ENCODE measurements around the gene NRP1. TPM values are rescaled to one million over a fixed set of nuclear protein-coding genes. Genes with fewer than 3 reads are reported as not detected.

The NRP1 gene
- total RNA-seq, 1 donor from 2014 or later = 486 TPM

GRCh38 chr10:33233221-33233620, 101.2 kb downstream of the NRP1 start:
- no peak for TF ChIP-seq CTCF (IDR thresholded peaks at IDR 0.05; ENCODE audit: unreplicated experiment)
- Mint-ChIP-seq H3K4me3 (ENCODE audit: unreplicated experiment) (no peak overlapping the region), H3K36me3 (ENCODE audit: low read depth, unreplicated experiment) (peaks cover 59% of the 10 kb centered on the region), H3K27me3 (ENCODE audit: unreplicated experiment) (peaks cover 9% of the 10 kb centered on the region), H3K4me1 (ENCODE audit: unreplicated experiment) (peaks cover 86% of the 10 kb centered on the region), H3K9me3 (ENCODE audit: unreplicated experiment) (no peaks in the 10 kb centered on the region), H3K27ac (ENCODE audit: unreplicated experiment) (peak overlapping the region; percentile 98)
- DNase-seq (ENCODE audit: low spot score) = no peak

GRCh38 chr10:33231621-33232350, 102.7 kb downstream of the NRP1 start:
- no peak for DNase-seq (ENCODE audit: low spot score)
- peaks cover 83% of the 10 kb centered on the region for H3K4me1 Mint-ChIP-seq (ENCODE audit: unreplicated experiment)
- no peak for TF ChIP-seq CTCF (IDR thresholded peaks at IDR 0.05; ENCODE audit: unreplicated experiment)
- peaks cover 11% of the 10 kb centered on the region for H3K27me3 Mint-ChIP-seq (ENCODE audit: unreplicated experiment)
- H3K27ac Mint-ChIP-seq (ENCODE audit: unreplicated experiment) = peak overlapping the region; percentile 98
- H3K9me3 Mint-ChIP-seq (ENCODE audit: unreplicated experiment) = no peaks in the 10 kb centered on the region
- H3K4me3 Mint-ChIP-seq (ENCODE audit: unreplicated experiment) = peak overlapping the region; percentile 72
- H3K36me3 Mint-ChIP-seq (ENCODE audit: low read depth, unreplicated experiment) = peaks cover 56% of the 10 kb centered on the region

GRCh38 chr10:33229949-33230267, 104.6 kb downstream of the NRP1 start:
- peaks cover 69% of the 10 kb centered on the region for H3K36me3 Mint-ChIP-seq (ENCODE audit: low read depth, unreplicated experiment)
- no peak for TF ChIP-seq CTCF (IDR thresholded peaks at IDR 0.05; ENCODE audit: unreplicated experiment)
- H3K9me3 Mint-ChIP-seq (ENCODE audit: unreplicated experiment) = no peaks in the 10 kb centered on the region
- peaks cover 75% of the 10 kb centered on the region for H3K4me1 Mint-ChIP-seq (ENCODE audit: unreplicated experiment)
- H3K27ac Mint-ChIP-seq (ENCODE audit: unreplicated experiment) = peak overlapping the region; percentile 78
- H3K27me3 Mint-ChIP-seq (ENCODE audit: unreplicated experiment) = peaks cover 9% of the 10 kb centered on the region
- no peak for DNase-seq (ENCODE audit: low spot score)
- no peak overlapping the region for H3K4me3 Mint-ChIP-seq (ENCODE audit: unreplicated experiment)

GRCh38 chr10:33229252-33229948, 105.1 kb downstream of the NRP1 start:
- Mint-ChIP-seq H3K27ac (ENCODE audit: unreplicated experiment) (peak overlapping the region; percentile 6), H3K4me1 (ENCODE audit: unreplicated experiment) (peaks cover 74% of the 10 kb centered on the region)
- no peak for DNase-seq (ENCODE audit: low spot score)

More at GRCh38 chr10:33229252-33229948, 105.1 kb downstream of the NRP1 start:
- TF ChIP-seq CTCF (IDR thresholded peaks at IDR 0.05; ENCODE audit: unreplicated experiment) = no peak
- Mint-ChIP-seq H3K27me3 (ENCODE audit: unreplicated experiment) (peaks cover 11% of the 10 kb centered on the region), H3K4me3 (ENCODE audit: unreplicated experiment) (peak overlapping the region; percentile 2), H3K9me3 (ENCODE audit: unreplicated experiment) (no peaks in the 10 kb centered on the region), H3K36me3 (ENCODE audit: low read depth, unreplicated experiment) (peaks cover 69% of the 10 kb centered on the region)
